Panc1 (cell line): ENCODE results near the gene KCNJ13. TPM values are rescaled to one million over a fixed set of nuclear protein-coding genes. Genes with fewer than 3 reads are reported as not detected.

Experiments used
- ATAC-seq: fragments of 200-7000 bp; cut with Tn5 transposase; 2 replicates; pipeline ENCODE4 v1.9.1; 2020; ENCODE audit warnings: mild to moderate bottlenecking, moderate library complexity
- BruUV-seq: library from RNA; stranded (reverse); fragments of 400-500 nt; replicated peaks from 2 replicates; lab custom pipeline; 2021; lab: Mats Ljungman, UMichigan
- CTCF ChIA-PET: fragments of 300-600 bp; sonication (Branson Sonifier 250); formaldehyde crosslinking; loops from one replicate; lab custom pipeline; 2022; ENCODE audit warnings: antibody characterized with exemption; lab: Charles Lee
- POLR2A ChIA-PET: fragments of 300-600 bp; sonication (Branson Sonifier 250); formaldehyde crosslinking; loops from one replicate; lab custom pipeline; 2022; ENCODE audit warnings: antibody characterized with exemption; lab: Charles Lee
- DNase-seq: peaks from one replicate; pipeline ENCODE4 v3.0.0-alpha.2; 2010; ENCODE audit warnings: low read depth, low spot score
- H3K27ac ChIP-seq: 2 replicates; pipeline ENCODE4 v1.5.1; 2011; ENCODE audit warnings: mild to moderate bottlenecking, low read length, inconsistent platforms
- H3K27me3 ChIP-seq: fragments of 200-500 bp; sonication (Bioruptor generic); 2 replicates; pipeline ENCODE4 v1.6.0; 2014; ENCODE audit warnings: low read length, inconsistent platforms; ENCODE audit not compliant: control insufficient read depth, insufficient read depth
- H3K36me3 ChIP-seq: fragments of 200-500 bp; sonication (Bioruptor generic); 2 replicates; pipeline ENCODE4 v1.5.1; 2014; ENCODE audit warnings: inconsistent platforms, mild to moderate bottlenecking, low read length, moderate library complexity; ENCODE audit not compliant: control insufficient read depth, insufficient read depth
- H3K4me1 ChIP-seq: 2 replicates; pipeline ENCODE4 v1.5.1; 2011; ENCODE audit warnings: inconsistent platforms, mild to moderate bottlenecking, low read length, moderate library complexity; ENCODE audit not compliant: control insufficient read depth, insufficient read depth
- H3K4me3 ChIP-seq, 2 experiments: 2 replicates each; pipeline ENCODE4 v1.5.1; 2011 to 2012; ENCODE audit warnings: low read depth in 2 of 2, low read length in 2 of 2, mild to moderate bottlenecking in 2 of 2, inconsistent platforms in 1 of 2, moderate library complexity in 1 of 2
- H3K9me3 ChIP-seq: fragments of 200-500 bp; sonication (Bioruptor generic); 2 replicates; pipeline ENCODE4 v1.5.1; 2014; ENCODE audit warnings: low read depth, mild to moderate bottlenecking, inconsistent platforms, low read length, moderate library complexity; ENCODE audit not compliant: control insufficient read depth, insufficient read depth
- POLR2AphosphoS5 ChIP-seq: IDR thresholded peaks from 2 replicates; pipeline ENCODE4 v1.6.1; 2012; ENCODE audit warnings: mild to moderate bottlenecking, low read depth, low read length, moderate library complexity
- SIN3A ChIP-seq: IDR thresholded peaks from 2 replicates; pipeline ENCODE4 v1.6.1; 2012; ENCODE audit warnings: low read depth, mild to moderate bottlenecking, low read length, moderate library complexity, borderline replicate concordance; ENCODE audit not compliant: insufficient read depth
- TCF7L2 ChIP-seq: IDR thresholded peaks from 2 replicates; pipeline ENCODE4 v1.6.1; 2011; ENCODE audit warnings: mild to moderate bottlenecking, low read depth, low read length, inconsistent platforms
- in situ Hi-C: cut with HindIII; loops from 2 replicates; pipeline ENCODE4 v1.10.0; 2016; ENCODE audit warnings: low sequenced_read_pairs, low pct_unique_long_range_greater_than_20kb
- intact Hi-C: fragments of 100-400 bp; cut with micrococcal nuclease; formaldehyde crosslinking; loops from one replicate; pipeline ENCODE4 v1.10.0; 2022; ENCODE audit not compliant: unreplicated experiment
- total RNA-seq: library from RNA; stranded (reverse); gene quantifications from one replicate; pipeline ENCODE4 v1.2.1, GENCODE V29; 2021; ENCODE audit not compliant: unreplicated experiment
- TF ChIP-seq, protein P1 (sequence below), 2 experiments: IDR thresholded peaks; 2 replicates each; pipeline ENCODE4 v1.6.1; 2011 to 2012; ENCODE audit warnings: low read depth in 2 of 2, control low read depth in 1 of 2, low read length in 1 of 2, mild to moderate bottlenecking in 1 of 2, moderate library complexity in 1 of 2; ENCODE audit not compliant: insufficient read depth in 1 of 2
- TF ChIP-seq, protein P2 (sequence below): fragments of 450-650 bp; IDR thresholded peaks from 2 replicates; pipeline ENCODE4 v1.5.1; 2017; ENCODE audit warnings: mild to moderate bottlenecking

The KCNJ13 gene
- total RNA-seq, 1 experiment from 2014 or later = 1.1 TPM

DNA sequence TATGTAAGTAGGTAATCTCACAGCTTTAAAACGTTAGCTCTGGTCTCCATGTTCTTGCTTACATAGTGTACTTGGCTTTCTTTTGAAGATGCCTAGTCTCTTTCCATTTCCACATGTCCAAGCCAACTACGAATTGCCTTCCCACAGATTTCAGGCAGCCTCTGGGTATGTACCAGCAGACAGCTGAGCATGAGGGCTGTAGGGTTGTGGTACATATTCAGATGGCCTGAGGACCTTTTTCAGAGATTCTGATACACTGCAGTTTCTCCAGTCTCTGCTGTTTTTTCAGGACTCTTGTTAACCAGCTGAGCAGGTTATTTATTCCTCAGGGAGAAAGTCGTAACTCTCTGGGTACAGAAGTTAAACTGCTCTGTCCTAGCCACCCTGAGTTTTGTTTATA is 3.1 kb upstream of the KCNJ13 start:
- ATAC-seq (no peak), DNase-seq (no peak)
- intact Hi-C loops = no loop called here
- Histone ChIP-seq H3K9me3 (no peaks in the 10 kb centered on the region), H3K27me3 (no peaks in the 10 kb centered on the region), H3K4me3 (no peak overlapping the region), H3K36me3 (no peaks in the 10 kb centered on the region), H3K4me1 (peaks cover 52% of the 10 kb centered on the region), H3K27ac (peak overlapping the region; percentile 74)
- BruUV-seq = no TSS peak
- POLR2A ChIA-PET = no interaction called here
- in situ Hi-C loops = no loop called here
- CTCF ChIA-PET = no interaction called here
- TF ChIP-seq, protein P1, sequence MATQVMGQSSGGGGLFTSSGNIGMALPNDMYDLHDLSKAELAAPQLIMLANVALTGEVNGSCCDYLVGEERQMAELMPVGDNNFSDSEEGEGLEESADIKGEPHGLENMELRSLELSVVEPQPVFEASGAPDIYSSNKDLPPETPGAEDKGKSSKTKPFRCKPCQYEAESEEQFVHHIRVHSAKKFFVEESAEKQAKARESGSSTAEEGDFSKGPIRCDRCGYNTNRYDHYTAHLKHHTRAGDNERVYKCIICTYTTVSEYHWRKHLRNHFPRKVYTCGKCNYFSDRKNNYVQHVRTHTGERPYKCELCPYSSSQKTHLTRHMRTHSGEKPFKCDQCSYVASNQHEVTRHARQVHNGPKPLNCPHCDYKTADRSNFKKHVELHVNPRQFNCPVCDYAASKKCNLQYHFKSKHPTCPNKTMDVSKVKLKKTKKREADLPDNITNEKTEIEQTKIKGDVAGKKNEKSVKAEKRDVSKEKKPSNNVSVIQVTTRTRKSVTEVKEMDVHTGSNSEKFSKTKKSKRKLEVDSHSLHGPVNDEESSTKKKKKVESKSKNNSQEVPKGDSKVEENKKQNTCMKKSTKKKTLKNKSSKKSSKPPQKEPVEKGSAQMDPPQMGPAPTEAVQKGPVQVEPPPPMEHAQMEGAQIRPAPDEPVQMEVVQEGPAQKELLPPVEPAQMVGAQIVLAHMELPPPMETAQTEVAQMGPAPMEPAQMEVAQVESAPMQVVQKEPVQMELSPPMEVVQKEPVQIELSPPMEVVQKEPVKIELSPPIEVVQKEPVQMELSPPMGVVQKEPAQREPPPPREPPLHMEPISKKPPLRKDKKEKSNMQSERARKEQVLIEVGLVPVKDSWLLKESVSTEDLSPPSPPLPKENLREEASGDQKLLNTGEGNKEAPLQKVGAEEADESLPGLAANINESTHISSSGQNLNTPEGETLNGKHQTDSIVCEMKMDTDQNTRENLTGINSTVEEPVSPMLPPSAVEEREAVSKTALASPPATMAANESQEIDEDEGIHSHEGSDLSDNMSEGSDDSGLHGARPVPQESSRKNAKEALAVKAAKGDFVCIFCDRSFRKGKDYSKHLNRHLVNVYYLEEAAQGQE (IDR thresholded peaks at IDR 0.05; ENCODE audit: insufficient read depth in 1 of 2, low read depth in 2 of 2, low read length in 1 of 2) = no peak
- TF ChIP-seq POLR2AphosphoS5 (no peak), TCF7L2 (no peak), SIN3A (no peak)
- TF ChIP-seq, protein P2, sequence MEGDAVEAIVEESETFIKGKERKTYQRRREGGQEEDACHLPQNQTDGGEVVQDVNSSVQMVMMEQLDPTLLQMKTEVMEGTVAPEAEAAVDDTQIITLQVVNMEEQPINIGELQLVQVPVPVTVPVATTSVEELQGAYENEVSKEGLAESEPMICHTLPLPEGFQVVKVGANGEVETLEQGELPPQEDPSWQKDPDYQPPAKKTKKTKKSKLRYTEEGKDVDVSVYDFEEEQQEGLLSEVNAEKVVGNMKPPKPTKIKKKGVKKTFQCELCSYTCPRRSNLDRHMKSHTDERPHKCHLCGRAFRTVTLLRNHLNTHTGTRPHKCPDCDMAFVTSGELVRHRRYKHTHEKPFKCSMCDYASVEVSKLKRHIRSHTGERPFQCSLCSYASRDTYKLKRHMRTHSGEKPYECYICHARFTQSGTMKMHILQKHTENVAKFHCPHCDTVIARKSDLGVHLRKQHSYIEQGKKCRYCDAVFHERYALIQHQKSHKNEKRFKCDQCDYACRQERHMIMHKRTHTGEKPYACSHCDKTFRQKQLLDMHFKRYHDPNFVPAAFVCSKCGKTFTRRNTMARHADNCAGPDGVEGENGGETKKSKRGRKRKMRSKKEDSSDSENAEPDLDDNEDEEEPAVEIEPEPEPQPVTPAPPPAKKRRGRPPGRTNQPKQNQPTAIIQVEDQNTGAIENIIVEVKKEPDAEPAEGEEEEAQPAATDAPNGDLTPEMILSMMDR = no peak

DNA sequence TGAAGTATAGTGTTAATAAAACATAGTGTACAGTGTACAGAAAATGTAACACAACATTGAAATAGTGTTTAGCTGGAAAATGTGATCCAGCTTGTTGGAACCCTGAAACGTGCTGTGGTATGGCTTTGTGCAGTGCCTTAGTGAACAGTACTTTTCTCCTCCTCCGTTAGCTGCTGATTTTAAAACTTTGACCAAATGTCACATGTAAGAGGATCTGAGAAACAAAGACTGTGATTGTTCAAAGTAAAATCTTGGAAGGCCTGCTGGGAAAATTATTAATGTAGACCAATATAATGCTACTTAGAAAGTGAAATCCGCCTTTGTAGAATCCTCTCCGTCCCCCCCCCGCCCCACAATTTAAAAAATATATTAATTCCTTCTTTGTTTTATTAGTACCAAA is 911 bp upstream of the KCNJ13 start:
- H3K4me1 ChIP-seq = peaks cover 41% of the 10 kb centered on the region
- no TSS peak for BruUV-seq
- H3K4me3 ChIP-seq = no peak overlapping the region
- no peaks in the 10 kb centered on the region for H3K27me3 ChIP-seq
- TF ChIP-seq, protein P1 (IDR thresholded peaks at IDR 0.05; ENCODE audit: insufficient read depth in 1 of 2, low read depth in 2 of 2, low read length in 1 of 2) = no peak
- TF ChIP-seq TCF7L2 = no peak
- no peak for TF ChIP-seq SIN3A
- TF ChIP-seq, protein P2 = no peak
- TF ChIP-seq POLR2AphosphoS5 = no peak
- no peak for ATAC-seq
- ChIA-PET CTCF (no interaction called here), POLR2A (no interaction called here)
- no peak for DNase-seq
- intact Hi-C loops (no loop called here), in situ Hi-C loops (no loop called here)
- no peak overlapping the region; the same call in 1 of the 2 replicates for H3K27ac ChIP-seq
- H3K36me3 ChIP-seq = 0 out of 2 replicates have a peak, but pooled peaks cover 3% of the 10 kb centered on the region
- H3K9me3 ChIP-seq = no peaks in the 10 kb centered on the region
